ENCODE results near the gene KRTAP12-4.
"Not testable (repeated sequence)": the region's sequence is repeated elsewhere in the genome, so short reads cannot be mapped to it uniquely, and the experiment has no call there.

Gene KRTAP12-4

GRCh38 chr21:44700101-44701022 is 45.9 kb upstream of the KRTAP12-4 start:
- no peak for TF ChIP-seq CTCF (IDR thresholded peaks at IDR 0.05; ENCODE audit: low read depth, low read length)
- no peak overlapping the region for H3K4me3 ChIP-seq (ENCODE audit: low read depth, low read length)

GRCh38 chr21:44699502-44700001 is 45.1 kb upstream of the KRTAP12-4 start:
- TF ChIP-seq CTCF (IDR thresholded peaks at IDR 0.05; ENCODE audit: low read depth, low read length), result no peak
- no peak overlapping the region for H3K4me3 ChIP-seq (ENCODE audit: low read depth, low read length)

GRCh38 chr21:44697811-44698734 is 43.6 kb upstream of the KRTAP12-4 start:
- TF ChIP-seq CTCF (IDR thresholded peaks at IDR 0.05; ENCODE audit: low read depth, low read length), result no peak
- no peak overlapping the region for H3K4me3 ChIP-seq (ENCODE audit: low read depth, low read length)

- not testable (repeated sequence) for H3K4me3 ChIP-seq (ENCODE audit: low read depth, low read length)
These were observed 42.8 kb upstream of the KRTAP12-4 start, which contains the start of gene KRTAP10-12 for GRCh38 chr21:44697172-44697810. KRTAP10-12 (plus strand) TSS chr21:44697172; CDS start chr21:44697202, 30 bp downstream.

- no peak overlapping the region for H3K4me3 ChIP-seq (ENCODE audit: low read depth, low read length)
- TF ChIP-seq CTCF (IDR thresholded peaks at IDR 0.05; ENCODE audit: low read depth, low read length), result no peak
These were observed 42.1 kb upstream of the KRTAP12-4 start for GRCh38 chr21:44696572-44696971.

GRCh38 chr21:44695641-44696040 is 41.2 kb upstream of the KRTAP12-4 start:
- no peak for TF ChIP-seq CTCF (IDR thresholded peaks at IDR 0.05; ENCODE audit: low read depth, low read length)
- no peak overlapping the region for H3K4me3 ChIP-seq (ENCODE audit: low read depth, low read length)

- no peak overlapping the region for H3K4me3 ChIP-seq (ENCODE audit: low read depth, low read length)
- no peak for TF ChIP-seq CTCF (IDR thresholded peaks at IDR 0.05; ENCODE audit: low read depth, low read length)
These were observed 40.7 kb upstream of the KRTAP12-4 start for GRCh38 chr21:44695184-44695583.
